Transverse colon (tissue), 4 donors: ENCODE measurements around the gene ECPAS. TPM values are rescaled to one million over a fixed set of nuclear protein-coding genes. Genes with fewer than 3 reads are reported as not detected.
"Not testable (repeated sequence)": the region's sequence is repeated elsewhere in the genome, so short reads cannot be mapped to it uniquely, and the experiment has no call there.

ENCODE experiments used
- DNase-seq: peaks from one replicate; pipeline ENCODE4 v3.0.0-alpha.2; 2019
- H3K27ac ChIP-seq, 4 donors: fragments of 200-600 bp; sonication (generic); 2 replicates each; pipeline ENCODE4 v1.5.1; 2016 to 2018; ENCODE audit warnings: inconsistent platforms in 4 of 4
- H3K27me3 ChIP-seq: fragments of 200-600 bp; sonication (generic); 2 replicates; pipeline ENCODE4 v1.5.1; 2017; ENCODE audit warnings: inconsistent platforms
- H3K36me3 ChIP-seq, 4 donors: fragments of 200-600 bp; sonication (generic); 2 replicates each; pipeline ENCODE4 v1.5.1; 2017 to 2019; ENCODE audit warnings: inconsistent platforms in 4 of 4
- H3K4me1 ChIP-seq, 4 donors: fragments of 200-600 bp; sonication (generic); 2 replicates each; pipeline ENCODE4 v1.5.1; 2017 to 2020; ENCODE audit warnings: inconsistent platforms in 4 of 4
- H3K4me3 ChIP-seq, 4 donors: fragments of 200-600 bp; sonication (generic); 1 replicate in 1 of 4; 2 replicates in 3 of 4; pipeline versions ENCODE4 v1.5.1 to v1.6.1; 2017 to 2019; ENCODE audit warnings: inconsistent platforms in 4 of 4
- H3K9me3 ChIP-seq, 2 donors: fragments of 200-600 bp; sonication (generic); 2 replicates each; pipeline ENCODE4 v1.5.1; 2017 to 2019; ENCODE audit warnings: inconsistent platforms in 2 of 2
- EP300 ChIP-seq: sonication (generic); formaldehyde crosslinking; IDR thresholded peaks from one replicate; pipeline ENCODE4 v1.6.1; 2017; ENCODE audit warnings: antibody characterized with exemption, low read depth
- POLR2A ChIP-seq: fragments of 450-650 bp; IDR thresholded peaks from one replicate; pipeline ENCODE4 v1.6.1; 2016; ENCODE audit warnings: antibody characterized with exemption, mild to moderate bottlenecking, moderate library complexity
- POLR2AphosphoS5 ChIP-seq, 3 donors: sonication (generic); formaldehyde crosslinking; IDR thresholded peaks; one replicate each; pipeline ENCODE4 v1.6.1; 2016; ENCODE audit warnings: antibody characterized with exemption in 3 of 3
- WGBS, 2 donors: methylation state at CpG; one replicate each; pipeline ENCODE4 v1.1.5; 2018; ENCODE audit warnings: low coverage in 1 of 2; 5-methylcytosine and 5-hydroxymethylcytosine counted together
- in situ Hi-C, 4 donors: fragments of 200-750 bp; cut with MboI; loops; one replicate each; pipeline versions ENCODE4 v1.15.0 to v1.15.1; 2017; ENCODE audit warnings: low sequenced_read_pairs in 3 of 4, low pct_ligation_motif_present in 1 of 4, low pct_unique_long_range_greater_than_20kb in 1 of 4
- intact Hi-C: fragments of 100-400 bp; cut with DNase I; formaldehyde crosslinking; loops from one replicate; pipeline ENCODE4 v1.15.1; 2023; ENCODE audit warnings: low total_unique reads
- total RNA-seq, 4 donors: library from RNA; depleted of rRNA; stranded (reverse); fragments of >200 nt; gene quantifications; one replicate each; pipeline ENCODE4 v1.1.0, GENCODE V29; 2016
- TF ChIP-seq, protein P1 (sequence below), 5 experiments: fragments of 200-600 bp in 3 of 5; fragments of 450-650 bp in 2 of 5; sonication (generic) in 3 of 5; IDR thresholded peaks; 1 replicate in 2 of 5; 2 replicates in 3 of 5; pipeline ENCODE4 v1.5.1; 2016 to 2017; ENCODE audit warnings: antibody characterized with exemption in 5 of 5, inconsistent platforms in 3 of 5, mild to moderate bottlenecking in 2 of 5, moderate library complexity in 1 of 5

Gene ECPAS
- total RNA-seq, 4 donors from 2014 or later, result 69.2 to 88.8 (median 77.0) TPM

DNA sequence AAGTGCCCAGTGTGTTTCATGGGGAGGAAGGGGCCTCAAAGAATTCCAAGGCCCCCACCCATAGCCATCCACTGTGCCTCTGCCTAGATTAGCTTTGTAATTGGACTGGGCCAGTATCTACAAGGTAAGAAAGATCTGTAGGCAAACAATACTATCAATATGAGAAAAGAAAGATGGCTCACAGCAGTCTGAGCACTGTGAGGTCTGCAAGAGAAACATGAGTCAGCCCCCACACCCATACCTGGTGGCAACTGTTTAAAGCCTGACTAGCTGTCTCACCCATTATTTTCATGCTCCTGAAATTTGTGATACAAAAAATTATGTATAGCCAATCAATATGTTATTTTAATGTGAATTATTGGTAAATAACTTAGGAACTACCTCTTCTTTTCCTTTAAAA is 30.8 kb upstream of the ECPAS start:
- H3K9me3 ChIP-seq, result no peaks in the 10 kb centered on the region
- intact Hi-C loops, result no loop called here
- H3K27me3 ChIP-seq, result no peaks in the 10 kb centered on the region
- TF ChIP-seq EP300 (no peak), POLR2A (no peak)
- DNase-seq, result no peak
- in situ Hi-C loops, result no loop called here
- H3K4me3 ChIP-seq, result no peak overlapping the region
- H3K36me3 ChIP-seq, result no peaks in the 10 kb centered on the region
- no peak overlapping the region for H3K27ac ChIP-seq
- H3K4me1 ChIP-seq, result no peaks in the 10 kb centered on the region

DNA sequence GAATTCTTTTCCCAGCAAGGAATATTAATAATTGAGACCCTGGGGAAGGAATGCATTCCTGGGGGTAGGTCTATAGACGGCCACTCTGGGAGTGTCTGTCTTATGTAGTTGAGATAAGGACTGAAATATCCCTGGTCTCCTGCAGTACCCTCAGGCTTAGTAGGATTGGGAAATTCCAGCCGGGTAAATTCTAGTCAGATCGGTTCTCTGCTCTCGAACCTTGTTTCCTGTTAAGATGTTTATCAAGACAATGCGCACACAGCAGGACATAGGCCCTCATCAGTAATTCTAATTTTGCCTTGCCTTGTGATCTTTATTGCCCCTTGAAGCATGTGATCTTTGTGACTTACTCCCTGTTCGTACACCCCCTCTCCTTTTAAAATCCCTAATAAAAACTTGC is 27.4 kb upstream of the ECPAS start:
- in situ Hi-C loops, H3K27ac ChIP-seq, H3K36me3 ChIP-seq, H3K4me3 ChIP-seq, H3K9me3 ChIP-seq, H3K27me3 ChIP-seq, DNase-seq, intact Hi-C loops, H3K4me1 ChIP-seq: not testable (repeated sequence)
- 78 to 82% methylated on average over 6 of the region's 6 CpGs for WGBS, 2 donors

DNA sequence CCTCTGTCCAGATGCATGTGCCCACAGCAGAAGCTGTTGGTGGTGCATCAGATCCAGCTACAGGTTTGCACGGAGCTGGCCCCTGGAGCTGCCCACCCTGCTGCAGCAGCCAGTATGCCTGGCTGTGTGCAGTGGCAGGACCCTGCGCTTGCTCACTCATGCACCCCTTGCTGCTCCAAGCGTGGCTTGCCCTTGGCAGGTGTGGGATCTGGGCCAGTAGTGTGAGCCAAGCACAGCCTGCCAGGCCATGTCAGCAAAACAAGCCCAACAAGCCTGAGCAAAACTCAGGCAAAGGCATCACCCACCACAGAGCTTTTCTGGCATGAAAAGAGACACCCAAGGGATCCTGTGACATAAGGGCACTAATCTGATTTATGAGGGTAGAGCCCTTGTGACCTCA is 18.3 kb upstream of the ECPAS start:
- no peak overlapping the region for H3K27ac ChIP-seq
- intact Hi-C loops, result no loop called here

DNA sequence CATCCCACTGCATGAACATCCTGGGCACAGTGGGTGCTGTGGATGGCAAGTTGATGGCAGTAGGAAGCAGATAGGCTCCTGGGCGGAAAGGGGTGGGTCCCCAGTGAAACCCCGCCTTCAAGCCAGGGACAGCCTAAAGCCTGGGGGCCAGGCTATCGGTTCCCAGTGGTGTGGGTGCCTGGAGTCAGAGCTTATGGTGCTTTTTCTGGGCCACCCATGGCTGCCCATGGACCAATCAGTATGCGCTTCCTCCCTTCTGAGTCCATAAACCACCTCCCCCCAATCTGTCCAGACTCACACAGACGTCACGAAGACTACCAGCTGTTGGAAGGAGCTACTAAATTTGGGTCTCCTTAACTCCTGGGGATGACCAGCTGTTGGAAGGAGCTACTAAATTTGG is 17.5 kb upstream of the ECPAS start:
- H3K9me3 ChIP-seq, result no peaks in the 10 kb centered on the region
- TF ChIP-seq POLR2AphosphoS5 (IDR thresholded peaks at IDR 0.05) (no peak), EP300 (no peak), POLR2A (no peak)
- TF ChIP-seq, protein P1, sequence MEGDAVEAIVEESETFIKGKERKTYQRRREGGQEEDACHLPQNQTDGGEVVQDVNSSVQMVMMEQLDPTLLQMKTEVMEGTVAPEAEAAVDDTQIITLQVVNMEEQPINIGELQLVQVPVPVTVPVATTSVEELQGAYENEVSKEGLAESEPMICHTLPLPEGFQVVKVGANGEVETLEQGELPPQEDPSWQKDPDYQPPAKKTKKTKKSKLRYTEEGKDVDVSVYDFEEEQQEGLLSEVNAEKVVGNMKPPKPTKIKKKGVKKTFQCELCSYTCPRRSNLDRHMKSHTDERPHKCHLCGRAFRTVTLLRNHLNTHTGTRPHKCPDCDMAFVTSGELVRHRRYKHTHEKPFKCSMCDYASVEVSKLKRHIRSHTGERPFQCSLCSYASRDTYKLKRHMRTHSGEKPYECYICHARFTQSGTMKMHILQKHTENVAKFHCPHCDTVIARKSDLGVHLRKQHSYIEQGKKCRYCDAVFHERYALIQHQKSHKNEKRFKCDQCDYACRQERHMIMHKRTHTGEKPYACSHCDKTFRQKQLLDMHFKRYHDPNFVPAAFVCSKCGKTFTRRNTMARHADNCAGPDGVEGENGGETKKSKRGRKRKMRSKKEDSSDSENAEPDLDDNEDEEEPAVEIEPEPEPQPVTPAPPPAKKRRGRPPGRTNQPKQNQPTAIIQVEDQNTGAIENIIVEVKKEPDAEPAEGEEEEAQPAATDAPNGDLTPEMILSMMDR (IDR thresholded peaks at IDR 0.05), result no peak
- no peaks in the 10 kb centered on the region for H3K4me1 ChIP-seq
- in situ Hi-C loops (no loop called here), intact Hi-C loops (no loop called here)
- no peak for DNase-seq
- H3K27ac ChIP-seq, result no peak overlapping the region
- WGBS, 2 donors, result 92% methylated on average over 6 of the region's 6 CpGs; no CpG with 5 or more reads in 1 of the 2 donors
- no peaks in the 10 kb centered on the region for H3K27me3 ChIP-seq
- H3K36me3 ChIP-seq, result no peaks in the 10 kb centered on the region
- H3K4me3 ChIP-seq, result no peak overlapping the region

More for the DNA sequence above, 18.3 kb upstream of the ECPAS start:
- no peaks in the 10 kb centered on the region for H3K36me3 ChIP-seq
- WGBS, 2 donors, result 100% methylated on average over 2 of the region's 3 CpGs; no CpG with 5 or more reads in 1 of the 2 donors
- in situ Hi-C loops, result no loop called here
- TF ChIP-seq, protein P1 (IDR thresholded peaks at IDR 0.05), result no peak
- TF ChIP-seq EP300 (no peak), POLR2AphosphoS5 (IDR thresholded peaks at IDR 0.05) (no peak), POLR2A (no peak)
- H3K4me3 ChIP-seq, result no peak overlapping the region
- H3K4me1 ChIP-seq, result no peaks in the 10 kb centered on the region
- no peaks in the 10 kb centered on the region for H3K9me3 ChIP-seq
- no peak for DNase-seq
- no peaks in the 10 kb centered on the region for H3K27me3 ChIP-seq

DNA sequence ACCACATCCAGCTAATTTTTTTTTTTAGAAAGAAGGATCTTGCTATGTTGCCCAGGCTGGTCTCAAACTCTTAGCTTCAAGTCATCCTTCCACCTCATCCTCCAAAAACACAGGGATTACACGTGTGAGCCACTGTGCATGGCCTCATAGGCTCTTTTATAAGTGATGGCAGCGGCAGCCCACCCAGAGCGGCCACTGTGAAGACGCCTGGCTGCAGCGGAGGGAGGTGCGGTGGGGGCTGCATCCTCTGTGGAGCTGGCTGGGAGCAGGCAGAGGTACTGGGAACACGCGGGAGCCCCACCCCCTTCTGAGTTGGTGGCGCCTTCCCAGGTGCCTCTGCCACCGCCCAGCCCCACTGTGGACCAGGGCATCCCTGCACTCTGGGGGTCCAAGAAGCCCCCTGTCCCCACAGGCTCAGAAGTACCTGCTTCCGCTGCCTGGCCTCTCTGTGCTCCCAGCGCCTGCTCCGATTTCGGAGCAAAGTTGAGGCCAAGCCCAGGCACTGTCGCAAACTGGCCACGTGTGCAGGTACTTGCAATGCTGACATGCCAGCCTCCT is 16.9 kb upstream of the ECPAS start:
- H3K27me3 ChIP-seq, result no peaks in the 10 kb centered on the region
- H3K9me3 ChIP-seq, result no peaks in the 10 kb centered on the region
- TF ChIP-seq, protein P1 (IDR thresholded peaks at IDR 0.05), result no peak
- TF ChIP-seq EP300 (no peak), POLR2A (no peak), POLR2AphosphoS5 (IDR thresholded peaks at IDR 0.05) (no peak)
- no peaks in the 10 kb centered on the region for H3K36me3 ChIP-seq
- intact Hi-C loops, result no loop called here
- H3K4me1 ChIP-seq, result no peaks in the 10 kb centered on the region
- no peak overlapping the region for H3K4me3 ChIP-seq
- WGBS, 2 donors, result 94% methylated on average over 16 of the region's 16 CpGs; no CpG with 5 or more reads in 1 of the 2 donors
- DNase-seq, result no peak
- in situ Hi-C loops, result no loop called here
- H3K27ac ChIP-seq, result no peak overlapping the region

DNA sequence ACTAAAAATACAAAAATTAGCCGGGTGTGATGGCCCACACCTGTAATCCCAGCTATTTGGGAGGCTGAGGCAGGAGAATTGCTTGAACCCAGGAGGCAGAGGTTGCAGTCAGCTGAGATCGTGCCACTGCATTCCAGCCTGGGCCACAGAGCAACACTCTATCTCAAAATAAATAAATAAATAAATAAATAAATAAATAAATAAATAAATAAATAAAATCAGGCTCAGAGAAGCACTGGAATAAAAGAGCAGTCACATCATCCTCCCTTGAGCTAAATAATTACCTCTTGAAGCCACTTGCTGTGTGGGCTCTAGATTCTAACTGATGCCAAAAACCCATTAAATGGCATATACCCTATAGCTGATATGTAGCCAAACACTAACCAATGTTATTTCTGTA is 13.0 kb upstream of the ECPAS start:
- H3K36me3 ChIP-seq, H3K27me3 ChIP-seq, H3K27ac ChIP-seq, H3K9me3 ChIP-seq, in situ Hi-C loops, H3K4me3 ChIP-seq, H3K4me1 ChIP-seq, DNase-seq, intact Hi-C loops: not testable (repeated sequence)
- WGBS, 2 donors, result 80 to 100% methylated on average over 1 to 2 of the region's 2 CpGs
